Neuronal stem cell (in vitro differentiated cells): ENCODE measurements around the gene FIBP.

Experiments used
- DNase-seq: peaks from one replicate; pipeline ENCODE4 v3.0.0-alpha.2; 2013; ENCODE audit warnings: low spot score
- H2AFZ ChIP-seq: one replicate; pipeline ENCODE4 v1.6.1; 2013; ENCODE audit warnings: mild to moderate bottlenecking, low read length, inconsistent platforms
- H2AK5ac ChIP-seq: 2 replicates; pipeline ENCODE4 v1.6.1; 2013; ENCODE audit warnings: low read depth, mild to moderate bottlenecking, inconsistent platforms, low read length, moderate library complexity, mixed read lengths
- H2BK120ac ChIP-seq: 2 replicates; pipeline ENCODE4 v1.6.1; 2013; ENCODE audit warnings: low read depth, mild to moderate bottlenecking, inconsistent platforms, low read length, moderate library complexity, mixed read lengths
- H2BK12ac ChIP-seq: one replicate; pipeline ENCODE4 v1.6.1; 2013; ENCODE audit warnings: low read length, inconsistent platforms
- H2BK15ac ChIP-seq: 2 replicates; pipeline ENCODE4 v1.6.1; 2013; ENCODE audit warnings: mild to moderate bottlenecking, low read length, inconsistent platforms, mixed read lengths
- H2BK5ac ChIP-seq: one replicate; pipeline ENCODE4 v1.6.1; 2013; ENCODE audit warnings: inconsistent platforms, mild to moderate bottlenecking, low read length, moderate library complexity
- H3K14ac ChIP-seq: one replicate; pipeline ENCODE4 v1.6.1; 2013; ENCODE audit warnings: low read length, inconsistent platforms
- H3K18ac ChIP-seq: 2 replicates; pipeline ENCODE4 v1.6.1; 2013; ENCODE audit warnings: low read length, inconsistent platforms
- H3K23ac ChIP-seq: 2 replicates; pipeline ENCODE4 v1.6.1; 2013; ENCODE audit warnings: low read depth, mild to moderate bottlenecking, mixed read lengths, low read length, inconsistent platforms; ENCODE audit not compliant: poor library complexity
- H3K27ac ChIP-seq: replicated peaks from 3 replicates; pipeline ENCODE4 v1.5.1; 2013; ENCODE audit warnings: low read length, inconsistent platforms
- H3K27me3 ChIP-seq, 3 experiments: 2 replicates each; pipeline ENCODE4 v1.6.1; 2013; ENCODE audit warnings: low read length in 3 of 3, mild to moderate bottlenecking in 2 of 3, inconsistent platforms in 1 of 3, low read depth in 1 of 3, mixed read lengths in 1 of 3, moderate library complexity in 1 of 3; ENCODE audit not compliant: control insufficient read depth in 3 of 3, insufficient read depth in 3 of 3
- H3K36me3 ChIP-seq, 2 donors: replicated peaks in 1 of 2; 2 replicates each; pipeline ENCODE4 v1.6.1; 2013; ENCODE audit warnings: low read length in 2 of 2; ENCODE audit not compliant: control insufficient read depth in 2 of 2, insufficient read depth in 2 of 2
- H3K4ac ChIP-seq: 2 replicates; pipeline ENCODE4 v1.6.1; 2013; ENCODE audit warnings: inconsistent platforms, mild to moderate bottlenecking, low read length, moderate library complexity
- H3K4me1 ChIP-seq, 2 donors: 1 replicate in 1 of 2; 2 replicates in 1 of 2; pipeline ENCODE4 v1.6.1; 2013; ENCODE audit warnings: low read length in 2 of 2, low read depth in 1 of 2; ENCODE audit not compliant: control insufficient read depth in 2 of 2, insufficient read depth in 1 of 2
- H3K4me2 ChIP-seq: one replicate; pipeline ENCODE4 v1.6.1; 2013; ENCODE audit warnings: mild to moderate bottlenecking, low read length, inconsistent platforms; ENCODE audit not compliant: insufficient read depth, poor library complexity, severe bottlenecking
- H3K4me3 ChIP-seq, 2 donors: 2 replicates each; pipeline ENCODE4 v1.5.1; 2013; ENCODE audit warnings: low read length in 2 of 2, mild to moderate bottlenecking in 2 of 2, inconsistent platforms in 1 of 2, moderate library complexity in 1 of 2
- H3K79me1 ChIP-seq: one replicate; pipeline ENCODE4 v1.6.1; 2013; ENCODE audit warnings: low read depth, mild to moderate bottlenecking, inconsistent platforms, low read length, moderate library complexity
- H3K9ac ChIP-seq: one replicate; pipeline ENCODE4 v1.6.1; 2013; ENCODE audit warnings: mild to moderate bottlenecking, low read depth, low read length, inconsistent platforms; ENCODE audit not compliant: poor library complexity
- H3K9me3 ChIP-seq, 2 donors: replicated peaks in 1 of 2; 2 replicates each; pipeline versions ENCODE3 to v1.6.1; 2013; ENCODE audit warnings: low read length in 2 of 2, mild to moderate bottlenecking in 2 of 2, inconsistent platforms in 1 of 2, low read depth in 1 of 2, mixed read lengths in 1 of 2, moderate library complexity in 1 of 2; ENCODE audit not compliant: control insufficient read depth in 2 of 2, insufficient read depth in 1 of 2
- H4K8ac ChIP-seq: one replicate; pipeline ENCODE4 v1.6.1; 2013; ENCODE audit warnings: low read depth, mild to moderate bottlenecking, inconsistent platforms, low read length, moderate library complexity
- H4K91ac ChIP-seq: one replicate; pipeline ENCODE4 v1.6.1; 2013; ENCODE audit warnings: low read length, low read depth, mild to moderate bottlenecking, inconsistent platforms; ENCODE audit not compliant: poor library complexity
- WGBS, 2 donors: extraction: QIAGEN DNeasy Blood & Tissue Kit; methylation state at CpG; one replicate each; pipeline ENCODE4 v1.1.7; 2013; ENCODE audit warnings: missing lambda C conversion rate in 2 of 2, mixed read lengths in 1 of 2; ENCODE audit not compliant: insufficient read length in 2 of 2, insufficient replicate concordance in 1 of 2; ENCODE audit errors: extremely low coverage in 2 of 2; 5-methylcytosine and 5-hydroxymethylcytosine counted together

FIBP gene

DNA sequence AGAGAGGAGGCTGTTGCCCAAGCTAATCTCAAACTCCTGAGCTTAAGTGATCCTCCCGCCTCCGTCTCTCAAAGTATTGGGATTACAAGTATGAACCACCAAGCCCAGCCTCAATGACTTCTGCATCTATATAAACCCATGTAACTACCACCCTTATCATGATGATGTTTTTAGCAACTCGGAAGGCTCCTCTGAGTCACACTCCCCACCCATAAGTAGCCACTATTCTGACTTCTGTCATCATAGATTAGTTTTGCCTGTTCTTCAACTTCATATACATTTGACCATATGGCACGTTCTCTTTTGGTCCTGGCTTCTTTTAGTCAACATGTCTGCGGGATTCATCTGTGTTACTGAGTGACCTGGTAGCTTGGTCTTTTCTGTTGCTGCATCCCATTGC is 18.3 kb upstream of the FIBP start:
- H2AK5ac ChIP-seq = no peak overlapping the region
- H3K23ac ChIP-seq = no peak overlapping the region
- H2BK15ac ChIP-seq = no peak overlapping the region
- H3K9ac ChIP-seq = no peak overlapping the region
- H3K36me3 ChIP-seq = no peaks in the 10 kb centered on the region
- H2BK120ac ChIP-seq = no peak overlapping the region
- no peak overlapping the region for H4K8ac ChIP-seq
- H3K27me3 ChIP-seq = peaks cover 0 to 22% (median 0%) of the 10 kb centered on the region in 3 experiments
- no peaks in the 10 kb centered on the region for H3K9me3 ChIP-seq
- H3K4me1 ChIP-seq = peaks cover 7 to 13% of the 10 kb centered on the region in 2 donors
- no peak overlapping the region for H3K4ac ChIP-seq
- no peak overlapping the region for H3K27ac ChIP-seq
- H4K91ac ChIP-seq = no peak overlapping the region
- H2AFZ ChIP-seq = no peak overlapping the region
- H3K14ac ChIP-seq = no peak overlapping the region
- H3K18ac ChIP-seq = no peak overlapping the region
- no peaks in the 10 kb centered on the region for H3K79me1 ChIP-seq
- H2BK5ac ChIP-seq = no peak overlapping the region
- no peak overlapping the region for H2BK12ac ChIP-seq
- no CpG with 5 or more reads among the region's 5 CpGs for WGBS, 2 donors
- no peak overlapping the region for H3K4me3 ChIP-seq
- DNase-seq = no peak
- H3K4me2 ChIP-seq = no peak overlapping the region

DNA sequence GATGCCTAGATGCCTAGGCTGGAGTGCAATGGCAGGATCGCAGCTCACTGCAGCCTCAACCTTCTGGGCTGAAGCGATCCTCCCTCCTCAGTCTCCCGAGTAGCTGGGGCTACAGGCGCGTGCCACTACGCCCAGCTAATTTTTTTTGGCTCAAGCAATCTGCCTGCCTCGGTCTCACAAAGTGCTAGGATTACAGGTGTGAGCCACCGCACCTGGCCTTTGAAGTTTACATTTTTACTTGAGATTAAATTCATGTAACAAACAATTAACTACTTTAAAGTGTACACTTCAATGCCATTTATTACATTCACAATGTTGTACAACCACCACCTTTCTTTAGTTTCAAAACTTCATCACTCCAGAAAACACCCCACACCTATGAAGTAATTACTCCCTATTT is 15.4 kb upstream of the FIBP start:
- no peak overlapping the region for H3K18ac ChIP-seq
- no peak overlapping the region for H3K4ac ChIP-seq
- no peak overlapping the region for H3K9ac ChIP-seq
- no peak overlapping the region for H3K14ac ChIP-seq
- H2BK120ac ChIP-seq = no peak overlapping the region
- no peak overlapping the region for H2BK12ac ChIP-seq
- no peak overlapping the region for H4K91ac ChIP-seq
- H2AK5ac ChIP-seq = no peak overlapping the region
- peaks cover 0 to 2% of the 10 kb centered on the region in 2 donors for H3K9me3 ChIP-seq
- H4K8ac ChIP-seq = no peak overlapping the region
- DNase-seq = no peak
- no peaks in the 10 kb centered on the region for H3K79me1 ChIP-seq
- H3K4me3 ChIP-seq = no peak overlapping the region
- H3K23ac ChIP-seq = no peak overlapping the region
- H3K36me3 ChIP-seq = no peaks in the 10 kb centered on the region
- peaks cover 20 to 48% (median 21%) of the 10 kb centered on the region in 3 experiments for H3K27me3 ChIP-seq
- H2AFZ ChIP-seq = no peak overlapping the region
- H2BK5ac ChIP-seq = no peak overlapping the region
- H3K27ac ChIP-seq = no peak overlapping the region
- H3K4me1 ChIP-seq = peaks cover 11 to 12% of the 10 kb centered on the region in 2 donors
- no peak overlapping the region for H2BK15ac ChIP-seq
- H3K4me2 ChIP-seq = no peak overlapping the region
- no CpG with 5 or more reads among the region's 8 CpGs for WGBS, 2 donors

GRCh38 chr11:65903068-65903481 is 14.8 kb upstream of the FIBP start:
- no peak overlapping the region for H3K27ac ChIP-seq
- no peak overlapping the region for H4K8ac ChIP-seq
- peak overlapping the region; percentile 80 for H3K18ac ChIP-seq
- H3K4me1 ChIP-seq = peaks cover 11 to 12% of the 10 kb centered on the region in 2 donors
- H2BK15ac ChIP-seq = no peak overlapping the region
- H2BK120ac ChIP-seq = no peak overlapping the region
- WGBS, 2 donors = no CpG with 5 or more reads among the region's 5 CpGs
- no peak overlapping the region for H3K4me2 ChIP-seq
- H3K36me3 ChIP-seq = no peaks in the 10 kb centered on the region
- no peak overlapping the region for H2BK5ac ChIP-seq
- H3K79me1 ChIP-seq = no peaks in the 10 kb centered on the region
- no peak overlapping the region for H3K23ac ChIP-seq
- H2AFZ ChIP-seq = peak overlapping the region; percentile 75
- no peak for DNase-seq
- H2AK5ac ChIP-seq = no peak overlapping the region
- peak overlapping the region; percentile 89 for H3K14ac ChIP-seq
- H3K9me3 ChIP-seq = peaks cover 0 to 2% of the 10 kb centered on the region in 2 donors
- no peak overlapping the region for H3K4me3 ChIP-seq
- peak overlapping the region; percentile 10 for H3K4ac ChIP-seq
- H3K9ac ChIP-seq = peak overlapping the region; percentile 77
- H2BK12ac ChIP-seq = peak overlapping the region; percentile 41
- H3K27me3 ChIP-seq = peaks cover 20 to 55% (median 21%) of the 10 kb centered on the region in 3 experiments
- no peak overlapping the region for H4K91ac ChIP-seq

DNA sequence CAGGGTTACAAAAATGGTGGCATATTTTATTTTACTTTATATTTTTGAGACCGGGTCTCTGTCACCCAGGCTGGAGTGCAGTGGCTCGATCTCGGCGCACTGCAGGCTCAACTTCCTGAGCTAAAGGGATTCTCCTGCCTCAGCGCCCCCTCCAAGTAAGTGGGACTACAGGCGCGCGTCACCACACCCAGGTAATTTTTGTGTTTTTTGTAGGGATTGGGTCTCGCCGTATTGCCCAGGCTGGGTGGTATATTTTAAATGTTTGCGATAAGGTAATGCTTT is 12.6 kb upstream of the FIBP start:
- Histone ChIP-seq H3K36me3 (no peaks in the 10 kb centered on the region), H3K4me3 (peak overlapping the region in 1 of 2 donors; percentile 53), H3K4me2 (no peak overlapping the region), H3K14ac (no peak overlapping the region), H3K4me1 (peaks cover 11 to 12% of the 10 kb centered on the region in 2 donors), H3K23ac (no peak overlapping the region), H2BK120ac (no peak overlapping the region), H3K9ac (no peak overlapping the region), H2BK15ac (no peak overlapping the region), H3K27me3 (peaks cover 20 to 53% (median 21%) of the 10 kb centered on the region in 3 experiments), H3K18ac (no peak overlapping the region), H2AK5ac (no peak overlapping the region), H2BK12ac (no peak overlapping the region), H3K4ac (no peak overlapping the region), H3K27ac (no peak overlapping the region), H2AFZ (peak overlapping the region; percentile 94), H4K8ac (no peak overlapping the region), H3K9me3 (peaks cover 0 to 2% of the 10 kb centered on the region in 2 donors), H4K91ac (no peak overlapping the region), H2BK5ac (no peak overlapping the region), H3K79me1 (no peaks in the 10 kb centered on the region)
- no CpG with 5 or more reads among the region's 11 CpGs for WGBS, 2 donors
- no peak for DNase-seq
